A549 (cell line): Measurements from ENCODE around the gene ADH5. TPM values are rescaled to one million over a fixed set of nuclear protein-coding genes. Genes with fewer than 3 reads are reported as not detected.

ENCODE experiments used
- ATAC-seq, 2 experiments: fragments of 200-7000 bp in 1 of 2; fragments of >200 bp in 1 of 2; cut with Nextera tagmentation in 1 of 2; cut with Tn5 transposase in 1 of 2; 3 replicates each; pipeline versions ENCODE4 v1.8.0 to v1.9.1; 2018 to 2020; ENCODE audit warnings: mild to moderate bottlenecking in 1 of 2, moderate library complexity in 1 of 2
- CTCF ChIA-PET: fragments of 300-600 bp; sonication (Branson Sonifier 250); formaldehyde crosslinking; extraction: SDS; loops from one replicate; lab custom pipeline; 2021; ENCODE audit warnings: antibody characterized with exemption, inconsistent platforms; lab: Yijun Ruan, JAX
- POLR2A ChIA-PET: fragments of 350-600 bp; formaldehyde crosslinking; extraction: SDS; loops from one replicate; lab custom pipeline; 2021; ENCODE audit warnings: antibody characterized with exemption, inconsistent platforms; lab: Yijun Ruan, JAX
- DNase-seq, 2 experiments: peaks; one replicate each; pipeline versions ENCODE4 v3.0.0 to v3.0.0-alpha.2; 2011 to 2016; ENCODE audit warnings: low read depth in 1 of 2, low spot score in 1 of 2
- FAIRE-seq: peaks from 2 replicates; lab custom pipeline; 2011; peaks lifted over from hg19 to GRCh38; lab: Jason Lieb, UNC
- H3K27ac ChIP-seq, 2 experiments: fragments of >200 bp; sonication (Bioruptor Twin); formaldehyde crosslinking; 3 replicates each; pipeline ENCODE4 v1.5.1; 2016 to 2017
- H3K4me1 ChIP-seq: fragments of >200 bp; sonication (Bioruptor Twin); formaldehyde crosslinking; 3 replicates; pipeline ENCODE4 v1.6.1; 2016
- H3K4me2 ChIP-seq: fragments of >200 bp; sonication (Bioruptor Twin); formaldehyde crosslinking; 3 replicates; pipeline ENCODE4 v1.6.1; 2016
- H3K4me3 ChIP-seq: fragments of >200 bp; sonication (Bioruptor Twin); formaldehyde crosslinking; 3 replicates; pipeline ENCODE4 v1.5.1; 2016
- H3K9me3 ChIP-seq: fragments of >200 bp; sonication (Bioruptor Twin); formaldehyde crosslinking; 3 replicates; pipeline ENCODE4 v1.6.1; 2016
- CBX2 ChIP-seq: fragments of 200-600 bp; sonication (generic); IDR thresholded peaks from 2 replicates; pipeline ENCODE4 v1.6.1; 2016; ENCODE audit warnings: low read depth, mild to moderate bottlenecking, borderline replicate concordance
- CHD4 ChIP-seq: fragments of 200-600 bp; sonication (generic); IDR thresholded peaks from 2 replicates; pipeline ENCODE4 v1.6.1; 2016; ENCODE audit warnings: antibody characterized with exemption, mild to moderate bottlenecking, borderline replicate concordance
- CTCF ChIP-seq: fragments of >200 bp; sonication (Bioruptor Twin); formaldehyde crosslinking; IDR thresholded peaks from 3 replicates; pipeline ENCODE4 v1.5.1; 2016
- ELK1 ChIP-seq: fragments of 150-350 bp; IDR thresholded peaks from 2 replicates; pipeline ENCODE4 v1.6.1; 2014; ENCODE audit warnings: low read depth, mild to moderate bottlenecking, low read length
- FOXS1 ChIP-seq: fragments of 250-450 bp; sonication (Bioruptor Pico); IDR thresholded peaks from 2 replicates; pipeline ENCODE4 v1.5.0; 2020; ENCODE audit warnings: mild to moderate bottlenecking, moderate library complexity
- GATA3 ChIP-seq: IDR thresholded peaks from 2 replicates; pipeline ENCODE4 v1.6.1; 2012; ENCODE audit warnings: borderline replicate concordance
- JUN ChIP-seq, 2 experiments: fragments of >200 bp; sonication (Bioruptor Twin); formaldehyde crosslinking; IDR thresholded peaks; 2 replicates in 1 of 2; 3 replicates in 1 of 2; pipeline ENCODE4 v1.6.1; 2016 to 2017
- JUNB ChIP-seq: fragments of >200 bp; sonication (Bioruptor Twin); formaldehyde crosslinking; IDR thresholded peaks from 2 replicates; pipeline ENCODE4 v1.6.1; 2016
- KDM5A ChIP-seq: fragments of 200-600 bp; sonication (generic); IDR thresholded peaks from 2 replicates; pipeline ENCODE4 v1.6.1; 2016; ENCODE audit warnings: antibody characterized with exemption, mild to moderate bottlenecking
- MAFK ChIP-seq: fragments of 450-650 bp; IDR thresholded peaks from 2 replicates; pipeline ENCODE4 v1.6.1; 2014; ENCODE audit not compliant: partially characterized antibody
- NR3C1 ChIP-seq: fragments of >200 bp; sonication (Bioruptor Twin); formaldehyde crosslinking; IDR thresholded peaks from 3 replicates; pipeline ENCODE4 v1.6.1; 2017
- PBX3 ChIP-seq: IDR thresholded peaks from 2 replicates; pipeline ENCODE4 v1.6.1; 2012
- PHF8 ChIP-seq: fragments of 200-600 bp; sonication (generic); IDR thresholded peaks from 2 replicates; pipeline ENCODE4 v1.6.1; 2016; ENCODE audit warnings: low read depth, mild to moderate bottlenecking, antibody characterized with exemption, moderate library complexity, borderline replicate concordance
- RFX5 ChIP-seq: fragments of 450-650 bp; IDR thresholded peaks from 2 replicates; pipeline ENCODE4 v1.7.1; 2014; ENCODE audit warnings: antibody characterized with exemption, mild to moderate bottlenecking, moderate library complexity
- SREBF2 ChIP-seq: fragments of 450-650 bp; IDR thresholded peaks from 2 replicates; pipeline ENCODE4 v1.6.1; 2014; ENCODE audit warnings: mild to moderate bottlenecking, moderate library complexity
- WGBS: methylation state at CpG from one replicate; pipeline ENCODE4 v1.1.6; 2017; ENCODE audit errors: missing lambda C conversion rate; 5-methylcytosine and 5-hydroxymethylcytosine counted together
- polyA plus RNA-seq, 4 experiments: library from polyadenylated mRNA; depleted of rRNA in 3 of 4; stranded (reverse); fragments of >200 nt; fragmentation: RNase III in 1 of 4; extraction: RNeasy Plus Mini Kit Qiagen cat#74134 plus additional on column Dnase treatment in 1 of 4; gene quantifications; 2 replicates in 3 of 4; 3 replicates in 1 of 4; pipeline ENCODE4 v1.2.3, GENCODE V29; 2011 to 2017

Gene ADH5
- polyA plus RNA-seq, 2 of the 4 experiments (the other 2 are of a cell fraction), result 124 to 152 TPM

- Histone ChIP-seq H3K9me3 (no peaks in the 10 kb centered on the region), H3K4me2 (no peak overlapping the region), H3K27ac (no peak overlapping the region)
- DNase-seq, result no peak
- FAIRE-seq, result no peak
- WGBS, result 85% methylated on average over 5 of the region's 5 CpGs
- TF ChIP-seq CBX2 (no peak), JUNB (no peak), SREBF2 (no peak), FOXS1 (CRISPR knock-in tag) (no peak), PBX3 (no peak), MAFK (peak; percentile 57), CTCF (no peak), PHF8 (no peak)
- TF ChIP-seq, all 56 proteins: peak for 1
- no peak for ATAC-seq
- Histone ChIP-seq H3K4me3 (no peak overlapping the region), H3K4me1 (no peaks in the 10 kb centered on the region)
- ChIA-PET CTCF (no interaction called here), POLR2A (interaction anchor here (1.6 kb wide), 1 partner anchor 10 kb away, joined by 4 read pairs; the partner anchor contains the start of gene ADH5)
Measured at GRCh38 chr4:99078931-99079624, 9.5 kb downstream of the ADH5 start.

GRCh38 chr4:99078336-99078735 lies 10.3 kb downstream of the ADH5 start:
- POLR2A ChIA-PET, result no interaction called here
- Histone ChIP-seq H3K27ac (no peak overlapping the region), H3K9me3 (no peaks in the 10 kb centered on the region), H3K4me3 (no peak overlapping the region), H3K4me2 (no peak overlapping the region), H3K4me1 (no peaks in the 10 kb centered on the region)
- ATAC-seq, result no peak
- TF ChIP-seq RFX5, result no peak
- TF ChIP-seq FOXS1 (CRISPR knock-in tag), result no peak
- TF ChIP-seq CBX2, result no peak
- no peak for TF ChIP-seq PHF8
- TF ChIP-seq NR3C1, result no peak
- no peak for DNase-seq
- FAIRE-seq, result no peak
- CTCF ChIA-PET, result no interaction called here
- WGBS, result 87% methylated on average over 5 of the region's 5 CpGs

- H3K27ac ChIP-seq, result no peak overlapping the region
- H3K4me3 ChIP-seq, result no peak overlapping the region
- no peaks in the 10 kb centered on the region for H3K9me3 ChIP-seq
- POLR2A ChIA-PET, result interaction anchor here (1.0 kb wide), 1 partner anchor 82 kb away, joined by 3 read pairs; the partner anchor contains the start of gene METAP1
- ATAC-seq (no peak), FAIRE-seq (no peak), DNase-seq (no peak)
- CTCF ChIA-PET, result no interaction called here
- H3K4me2 ChIP-seq, result no peak overlapping the region
- 75% methylated on average over 4 of the region's 4 CpGs for WGBS
- no peaks in the 10 kb centered on the region for H3K4me1 ChIP-seq
- no peak for TF ChIP-seq ELK1
- TF ChIP-seq CTCF, result no peak
- TF ChIP-seq GATA3, result no peak
- no peak for TF ChIP-seq JUN (IDR thresholded peaks at IDR 0.05)
- TF ChIP-seq KDM5A, result no peak
- TF ChIP-seq CHD4, result no peak
Measured at GRCh38 chr4:99077177-99077576, 11.4 kb downstream of the ADH5 start.
